ENCODE measurements around the gene CSNK1G2. TPM values are rescaled to one million over a fixed set of nuclear protein-coding genes. Genes with fewer than 3 reads are reported as not detected.

CSNK1G2 gene
- total and polyA plus RNA-seq, 2 donors (not counting 1 experiment from before 2014, with no cell fraction given): 154 to 288 TPM

GRCh38 chr19:1944916-1945561 is 4.1 kb downstream of the CSNK1G2 start:
- H3K9me3 ChIP-seq (ENCODE audit: control extremely low read depth in 1 of 3, control insufficient read depth in 2 of 3, insufficient read depth in 1 of 3, low read length in 2 of 3): no peaks in the 10 kb centered on the region
- DNase-seq: no peak
- H3K36me3 ChIP-seq (replicated peaks in 1 of 2; ENCODE audit: control extremely low read depth in 1 of 2, control insufficient read depth in 1 of 2, extremely low read depth in 1 of 2, insufficient read depth in 2 of 2, low read length in 1 of 2): peaks cover 0 to 17% of the 10 kb centered on the region in 2 experiments
- Mint-ChIP-seq H3K27me3 (no peaks in the 10 kb centered on the region), H3K27ac (peak overlapping the region; percentile 82), H3K9me3 (ENCODE audit: insufficient read depth) (no peaks in the 10 kb centered on the region), H3K4me3 (no peak overlapping the region), H3K4me1 (peaks cover 45% of the 10 kb centered on the region)
- 92% methylated on average over 30 of the region's 30 CpGs for WGBS (ENCODE audit: insufficient coverage)
- H3K4me1 ChIP-seq (ENCODE audit: control insufficient read depth in 2 of 2, insufficient read depth in 2 of 2, low read length in 2 of 2): peaks cover 25 to 38% of the 10 kb centered on the region in 2 donors
- no peaks in the 10 kb centered on the region for H3K27me3 ChIP-seq (replicated peaks in 1 of 4; ENCODE audit: control extremely low read depth in 1 of 4, control insufficient read depth in 3 of 4, insufficient read depth in 4 of 4, low read length in 3 of 4)
- peak overlapping the region; percentile 93 for H3K4me2 ChIP-seq (replicated peaks; ENCODE audit: low read depth, low read length, poor library complexity, severe bottlenecking)
- H2AFZ ChIP-seq (ENCODE audit: insufficient read depth, low read depth, low read length, poor library complexity, severe bottlenecking): no peak overlapping the region
- H3K4me3 ChIP-seq (ENCODE audit: control extremely low read depth in 1 of 5, extremely low read depth in 1 of 5, insufficient read depth in 1 of 5, low read depth in 2 of 5, low read length in 4 of 5): no peak overlapping the region
- ATAC-seq (ENCODE audit: low read depth): no peak
- H4K20me1 ChIP-seq (ENCODE audit: control insufficient read depth, insufficient read depth, low read length, poor library complexity, severe bottlenecking): peaks cover 78% of the 10 kb centered on the region
- H3K9ac ChIP-seq (ENCODE audit: low read length): no peak overlapping the region
- H3K27ac ChIP-seq (ENCODE audit: low read length in 2 of 2): peak overlapping the region in 1 of 2 donors; percentile 99
- TF ChIP-seq CTCF (IDR thresholded peaks at IDR 0.05) (no peak), EZH2 (IDR thresholded peaks at IDR 0.05; ENCODE audit: borderline replicate concordance, insufficient read depth, low read depth, low read length, poor library complexity, severe bottlenecking) (no peak)
- intact Hi-C loops (cut with micrococcal nuclease): no loop called here
- ChIA-PET CTCF (interaction anchor here (0.6 to 1.2 kb wide), 3 partner anchors 12 to 633 kb away, joined by 3 to 4 read pairs (median 3); no protein-coding TSS in a partner anchor), POLR2A (interaction anchor here (0.7 to 1.2 kb wide), 2 partner anchors 15 to 44 kb away, joined by 6 to 9 read pairs; no protein-coding TSS in a partner anchor)
- peaks cover 83% of the 10 kb centered on the region for H3K79me2 ChIP-seq (ENCODE audit: control insufficient read depth, insufficient read depth, low read length)

- peak overlapping the region; percentile 24 for H3K4me3 Mint-ChIP-seq
- 90% methylated on average over 4 of the region's 18 CpGs for WGBS (ENCODE audit: insufficient coverage)
- DNase-seq: no peak
- H3K9me3 Mint-ChIP-seq (ENCODE audit: insufficient read depth): no peaks in the 10 kb centered on the region
- H3K4me1 ChIP-seq (ENCODE audit: control insufficient read depth in 2 of 2, insufficient read depth in 2 of 2, low read length in 2 of 2): peaks cover 23 to 34% of the 10 kb centered on the region in 2 donors
- H3K4me2 ChIP-seq (replicated peaks; ENCODE audit: low read depth, low read length, poor library complexity, severe bottlenecking): peak overlapping the region; percentile 29
- POLR2A ChIA-PET: interaction anchor here (0.6 to 1.2 kb wide), 3 partner anchors 16 to 68 kb away, joined by 6 to 10 read pairs (median 9); no protein-coding TSS in a partner anchor
- H3K9me3 ChIP-seq (ENCODE audit: control extremely low read depth in 1 of 3, control insufficient read depth in 2 of 3, insufficient read depth in 1 of 3, low read length in 2 of 3): no peaks in the 10 kb centered on the region
- H3K27me3 ChIP-seq (replicated peaks in 1 of 4; ENCODE audit: control extremely low read depth in 1 of 4, control insufficient read depth in 3 of 4, insufficient read depth in 4 of 4, low read length in 3 of 4): no peaks in the 10 kb centered on the region
- no peak overlapping the region for H3K9ac ChIP-seq (ENCODE audit: low read length)
- CTCF ChIA-PET: interaction anchor here (0.6 to 1.2 kb wide), 4 partner anchors 13 to 632 kb away, joined by 3 to 4 read pairs (median 3); no protein-coding TSS in a partner anchor
- H3K4me3 ChIP-seq (ENCODE audit: control extremely low read depth in 1 of 5, extremely low read depth in 1 of 5, insufficient read depth in 1 of 5, low read depth in 2 of 5, low read length in 4 of 5): no peak overlapping the region
- H3K27me3 Mint-ChIP-seq: no peaks in the 10 kb centered on the region
- intact Hi-C loops (cut with micrococcal nuclease): no loop called here
- peaks cover 46% of the 10 kb centered on the region for H3K4me1 Mint-ChIP-seq
- H3K79me2 ChIP-seq (ENCODE audit: control insufficient read depth, insufficient read depth, low read length): peaks cover 92% of the 10 kb centered on the region
- H3K27ac Mint-ChIP-seq: peak overlapping the region; percentile 66
- ATAC-seq (ENCODE audit: low read depth): no peak
- H3K36me3 ChIP-seq (replicated peaks in 1 of 2; ENCODE audit: control extremely low read depth in 1 of 2, control insufficient read depth in 1 of 2, extremely low read depth in 1 of 2, insufficient read depth in 2 of 2, low read length in 1 of 2): peaks cover 0 to 17% of the 10 kb centered on the region in 2 experiments
- peak overlapping the region in 1 of 2 donors; percentile 15 for H3K27ac ChIP-seq (ENCODE audit: low read length in 2 of 2)
- H2AFZ ChIP-seq (ENCODE audit: insufficient read depth, low read depth, low read length, poor library complexity, severe bottlenecking): no peak overlapping the region
- TF ChIP-seq CTCF (IDR thresholded peaks at IDR 0.05): peak; percentile 50
- no peak for TF ChIP-seq EZH2 (IDR thresholded peaks at IDR 0.05; ENCODE audit: borderline replicate concordance, insufficient read depth, low read depth, low read length, poor library complexity, severe bottlenecking)
- peaks cover 87% of the 10 kb centered on the region for H4K20me1 ChIP-seq (ENCODE audit: control insufficient read depth, insufficient read depth, low read length, poor library complexity, severe bottlenecking)
Measured at GRCh38 chr19:1945899-1946298, 4.9 kb downstream of the CSNK1G2 start.
